ENCODE data around the gene MUC5B. TPM values are rescaled to one million over a fixed set of nuclear protein-coding genes. Genes with fewer than 3 reads are reported as not detected.
"Not testable (repeated sequence)": the region's sequence is repeated elsewhere in the genome, so short reads cannot be mapped to it uniquely, and the experiment has no call there.

MUC5B gene, protein sequence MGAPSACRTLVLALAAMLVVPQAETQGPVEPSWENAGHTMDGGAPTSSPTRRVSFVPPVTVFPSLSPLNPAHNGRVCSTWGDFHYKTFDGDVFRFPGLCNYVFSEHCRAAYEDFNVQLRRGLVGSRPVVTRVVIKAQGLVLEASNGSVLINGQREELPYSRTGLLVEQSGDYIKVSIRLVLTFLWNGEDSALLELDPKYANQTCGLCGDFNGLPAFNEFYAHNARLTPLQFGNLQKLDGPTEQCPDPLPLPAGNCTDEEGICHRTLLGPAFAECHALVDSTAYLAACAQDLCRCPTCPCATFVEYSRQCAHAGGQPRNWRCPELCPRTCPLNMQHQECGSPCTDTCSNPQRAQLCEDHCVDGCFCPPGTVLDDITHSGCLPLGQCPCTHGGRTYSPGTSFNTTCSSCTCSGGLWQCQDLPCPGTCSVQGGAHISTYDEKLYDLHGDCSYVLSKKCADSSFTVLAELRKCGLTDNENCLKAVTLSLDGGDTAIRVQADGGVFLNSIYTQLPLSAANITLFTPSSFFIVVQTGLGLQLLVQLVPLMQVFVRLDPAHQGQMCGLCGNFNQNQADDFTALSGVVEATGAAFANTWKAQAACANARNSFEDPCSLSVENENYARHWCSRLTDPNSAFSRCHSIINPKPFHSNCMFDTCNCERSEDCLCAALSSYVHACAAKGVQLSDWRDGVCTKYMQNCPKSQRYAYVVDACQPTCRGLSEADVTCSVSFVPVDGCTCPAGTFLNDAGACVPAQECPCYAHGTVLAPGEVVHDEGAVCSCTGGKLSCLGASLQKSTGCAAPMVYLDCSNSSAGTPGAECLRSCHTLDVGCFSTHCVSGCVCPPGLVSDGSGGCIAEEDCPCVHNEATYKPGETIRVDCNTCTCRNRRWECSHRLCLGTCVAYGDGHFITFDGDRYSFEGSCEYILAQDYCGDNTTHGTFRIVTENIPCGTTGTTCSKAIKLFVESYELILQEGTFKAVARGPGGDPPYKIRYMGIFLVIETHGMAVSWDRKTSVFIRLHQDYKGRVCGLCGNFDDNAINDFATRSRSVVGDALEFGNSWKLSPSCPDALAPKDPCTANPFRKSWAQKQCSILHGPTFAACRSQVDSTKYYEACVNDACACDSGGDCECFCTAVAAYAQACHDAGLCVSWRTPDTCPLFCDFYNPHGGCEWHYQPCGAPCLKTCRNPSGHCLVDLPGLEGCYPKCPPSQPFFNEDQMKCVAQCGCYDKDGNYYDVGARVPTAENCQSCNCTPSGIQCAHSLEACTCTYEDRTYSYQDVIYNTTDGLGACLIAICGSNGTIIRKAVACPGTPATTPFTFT (N-terminal part only)
- 100 to 1,000 TPM in 1 of 4 donors, 1 to 10 TPM in 1, under 1 TPM in 2; 0.04 to 139 (median 1.6) TPM for total RNA-seq

DNA sequence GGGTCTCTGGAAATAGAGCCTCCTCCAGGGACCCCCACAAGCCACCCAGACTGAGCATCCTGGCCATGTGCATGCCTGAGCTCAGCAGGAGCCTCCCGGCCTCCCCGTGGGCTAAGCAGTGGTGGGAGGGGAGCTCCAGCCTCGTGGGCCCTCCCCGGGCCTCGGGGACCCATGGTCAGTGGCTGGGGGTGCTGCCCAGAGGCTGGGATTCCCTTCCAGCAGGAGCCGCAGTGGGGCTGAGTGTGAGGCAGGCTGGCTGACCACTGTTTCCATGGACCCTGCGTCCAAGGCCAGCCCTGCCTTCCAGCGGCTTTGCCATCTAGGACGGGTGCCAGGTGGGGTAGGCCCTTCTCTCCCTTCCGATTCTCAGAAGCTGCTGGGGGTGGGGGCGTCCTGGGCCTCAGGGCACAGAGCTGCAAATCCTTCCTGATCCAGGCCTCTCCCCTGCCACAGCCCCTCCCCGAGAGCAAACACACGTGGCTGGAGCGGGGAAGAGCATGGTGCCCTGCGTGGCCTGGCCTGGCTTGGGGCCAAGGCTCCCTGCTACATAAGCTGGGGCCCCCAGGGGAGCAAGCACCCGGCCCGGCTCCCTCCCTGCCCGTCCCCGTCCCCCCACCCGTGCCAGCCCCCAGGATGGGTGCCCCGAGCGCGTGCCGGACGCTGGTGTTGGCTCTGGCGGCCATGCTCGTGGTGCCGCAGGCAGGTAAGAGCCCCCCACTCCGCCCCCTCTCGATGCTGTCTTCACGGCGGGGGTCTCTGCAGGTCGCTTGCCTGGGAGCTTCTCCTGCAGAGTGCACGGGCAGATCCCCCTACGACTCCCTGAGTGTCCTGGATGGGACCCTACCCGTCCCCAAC lies at the start of gene MUC5B:
TSS of gene MUC5B (plus strand) at position 576 of the 855 bp plus-strand sequence. CDS start at position 634, 58 bp downstream.
- intact Hi-C loops (cut with DNase I): no loop called here
- no peak for DNase-seq

DNA sequence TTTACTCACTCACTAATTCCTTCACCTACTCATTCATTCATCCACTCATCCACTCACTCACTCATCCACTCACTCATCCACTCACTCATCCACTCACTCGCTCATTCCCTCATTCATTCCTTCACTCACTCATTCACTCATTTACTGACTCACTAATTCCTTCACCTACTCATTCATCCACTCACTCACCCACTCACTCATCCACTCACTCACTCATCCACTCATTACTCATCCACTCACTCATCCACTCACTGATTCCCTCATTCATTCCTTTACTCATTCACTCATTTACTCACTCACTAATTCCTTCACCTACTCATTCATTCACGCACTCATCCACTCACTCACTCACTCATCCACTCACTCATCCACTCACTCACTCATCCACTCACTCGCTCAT lies 49.5 kb upstream of the MUC5B start:
- H3K9me3 ChIP-seq; intact Hi-C loops (cut with DNase I); H3K4me3 ChIP-seq; H3K27ac ChIP-seq; H3K36me3 ChIP-seq; DNase-seq; H3K4me1 ChIP-seq: not testable (repeated sequence)
- WGBS, 2 donors: 84 to 87% methylated on average over 3 of the region's 3 CpGs
- peaks cover 0 to 21% (median 0%) of the 10 kb centered on the region in 4 donors for H3K27me3 ChIP-seq

More for the DNA sequence above, at the start of gene MUC5B:
- Histone ChIP-seq H3K36me3 (no peaks in the 10 kb centered on the region), H3K27me3 (peaks cover 0 to 95% (median 2%) of the 10 kb centered on the region in 4 donors), H3K9me3 (no peaks in the 10 kb centered on the region), H3K27ac (peak within 1 kb of the TSS in 1 of 4 donors; percentile 16), H3K4me3 (peak within 1 kb of the TSS in 1 of 4 donors; percentile 14), H3K4me1 (peaks cover 0 to 12% (median 0%) of the 10 kb centered on the region in 3 donors)
- TF ChIP-seq, protein P1, sequence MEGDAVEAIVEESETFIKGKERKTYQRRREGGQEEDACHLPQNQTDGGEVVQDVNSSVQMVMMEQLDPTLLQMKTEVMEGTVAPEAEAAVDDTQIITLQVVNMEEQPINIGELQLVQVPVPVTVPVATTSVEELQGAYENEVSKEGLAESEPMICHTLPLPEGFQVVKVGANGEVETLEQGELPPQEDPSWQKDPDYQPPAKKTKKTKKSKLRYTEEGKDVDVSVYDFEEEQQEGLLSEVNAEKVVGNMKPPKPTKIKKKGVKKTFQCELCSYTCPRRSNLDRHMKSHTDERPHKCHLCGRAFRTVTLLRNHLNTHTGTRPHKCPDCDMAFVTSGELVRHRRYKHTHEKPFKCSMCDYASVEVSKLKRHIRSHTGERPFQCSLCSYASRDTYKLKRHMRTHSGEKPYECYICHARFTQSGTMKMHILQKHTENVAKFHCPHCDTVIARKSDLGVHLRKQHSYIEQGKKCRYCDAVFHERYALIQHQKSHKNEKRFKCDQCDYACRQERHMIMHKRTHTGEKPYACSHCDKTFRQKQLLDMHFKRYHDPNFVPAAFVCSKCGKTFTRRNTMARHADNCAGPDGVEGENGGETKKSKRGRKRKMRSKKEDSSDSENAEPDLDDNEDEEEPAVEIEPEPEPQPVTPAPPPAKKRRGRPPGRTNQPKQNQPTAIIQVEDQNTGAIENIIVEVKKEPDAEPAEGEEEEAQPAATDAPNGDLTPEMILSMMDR (IDR thresholded peaks at IDR 0.05): no peak
- no peak for TF ChIP-seq POLR2A (IDR thresholded peaks at IDR 0.05)
- no CpG with 5 or more reads among the region's 36 CpGs for whole genome bisulfite sequencing, 2 donors

DNA sequence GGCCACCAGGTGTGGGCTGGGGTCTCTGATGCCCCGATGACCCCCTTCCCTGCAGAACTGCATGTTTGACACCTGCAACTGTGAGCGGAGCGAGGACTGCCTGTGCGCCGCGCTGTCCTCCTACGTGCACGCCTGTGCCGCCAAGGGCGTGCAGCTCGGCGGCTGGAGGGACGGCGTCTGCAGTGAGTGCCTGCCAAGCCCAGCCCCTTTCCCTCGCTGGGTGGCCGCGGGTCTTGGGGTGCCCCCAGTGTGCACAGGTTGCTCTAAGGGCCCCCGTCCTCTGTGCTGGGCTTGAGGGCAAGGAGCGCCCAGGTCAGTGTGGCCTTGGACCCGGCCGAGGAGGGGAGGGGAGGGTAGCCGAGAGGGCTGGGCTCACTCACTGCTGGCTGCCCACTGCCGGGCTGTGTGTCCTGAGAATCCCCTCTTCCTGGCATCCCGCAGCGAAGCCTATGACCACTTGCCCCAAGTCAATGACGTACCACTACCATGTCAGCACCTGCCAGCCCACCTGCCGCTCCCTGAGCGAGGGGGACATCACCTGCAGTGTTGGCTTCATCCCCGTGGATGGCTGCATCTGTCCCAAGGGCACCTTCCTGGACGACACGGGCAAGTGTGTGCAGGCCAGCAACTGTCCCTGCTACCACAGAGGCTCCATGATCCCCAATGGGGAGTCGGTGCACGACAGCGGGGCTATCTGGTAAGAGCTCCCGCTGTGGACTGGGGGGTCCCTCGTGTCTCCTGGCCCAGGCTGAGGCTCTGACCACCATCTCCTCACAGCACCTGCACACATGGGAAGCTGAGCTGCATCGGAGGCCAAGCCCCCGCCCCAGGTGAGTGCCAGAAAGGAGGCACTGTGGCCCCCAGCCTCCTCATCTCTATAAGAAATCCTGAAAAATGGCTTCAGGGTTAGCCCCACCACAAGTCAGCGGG lies 48.2 kb upstream of the MUC5B start:
- H3K4me3 ChIP-seq: no peak overlapping the region
- intact Hi-C loops (cut with DNase I): no loop called here
- 88 to 92% methylated on average over 8 to 13 of the region's 39 CpGs for WGBS, 2 donors
- no peaks in the 10 kb centered on the region for H3K4me1 ChIP-seq
- no peak for DNase-seq
- peaks cover 0 to 32% (median 0%) of the 10 kb centered on the region in 4 donors for H3K27me3 ChIP-seq
- no peaks in the 10 kb centered on the region for H3K36me3 ChIP-seq
- no peak overlapping the region for H3K27ac ChIP-seq
- no peaks in the 10 kb centered on the region for H3K9me3 ChIP-seq
- TF ChIP-seq, protein P1 (IDR thresholded peaks at IDR 0.05): no peak
- TF ChIP-seq POLR2A (IDR thresholded peaks at IDR 0.05): no peak

DNA sequence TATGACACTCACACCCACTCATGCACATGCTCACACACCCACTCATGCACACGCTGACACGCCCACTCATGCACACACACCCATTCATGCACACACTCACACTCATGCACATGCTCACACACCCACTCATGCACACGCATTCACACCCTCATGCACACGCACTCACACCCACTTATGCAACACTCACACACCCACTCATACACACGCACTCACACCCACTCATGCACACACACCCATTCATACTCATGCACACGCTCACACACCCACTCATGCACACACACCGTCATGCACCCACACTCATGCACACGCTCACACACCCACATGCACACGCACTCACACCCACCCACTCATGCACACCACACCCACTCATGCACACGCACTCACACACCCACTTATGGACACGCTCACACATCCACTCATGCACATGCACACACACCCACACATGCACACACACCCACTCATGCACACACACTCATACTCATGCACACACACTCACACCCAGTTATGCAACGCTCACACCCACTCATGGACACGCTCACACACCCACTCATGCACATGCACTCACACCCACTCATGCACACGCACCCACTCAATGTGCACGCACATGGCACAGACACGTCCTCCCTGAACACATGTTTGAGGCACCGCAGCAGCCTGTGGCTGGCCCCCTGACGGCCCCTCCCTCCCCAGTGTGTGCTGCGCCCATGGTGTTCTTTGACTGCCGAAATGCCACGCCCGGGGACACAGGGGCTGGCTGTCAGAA lies 47.2 kb upstream of the MUC5B start:
- no peak for TF ChIP-seq POLR2A (IDR thresholded peaks at IDR 0.05)
- Histone ChIP-seq H3K27me3 (peaks cover 0 to 41% (median 0%) of the 10 kb centered on the region in 4 donors), H3K4me1 (no peaks in the 10 kb centered on the region), H3K27ac (no peak overlapping the region), H3K4me3 (no peak overlapping the region), H3K9me3 (no peaks in the 10 kb centered on the region), H3K36me3 (no peaks in the 10 kb centered on the region)
- DNase-seq: no peak
- WGBS, 2 donors: 75 to 79% methylated on average over 16 to 20 of the region's 22 CpGs
- intact Hi-C loops (cut with DNase I): no loop called here

All from esophagus squamous epithelium (tissue), 5 donors.